IPS-NIHi7 (cell line): Measurements from ENCODE around the gene PON1.

Experiments used
- DNase-seq: peaks from one replicate; pipeline ENCODE4 v3.0.0; 2012; ENCODE audit warnings: mixed read lengths; ENCODE audit errors: extremely low spot score

The PON1 gene

GRCh38 chr7:95317966-95318365 lies 6.4 kb downstream of the PON1 start:
- DNase-seq, result no peak

GRCh38 chr7:95317546-95317945 lies 6.8 kb downstream of the PON1 start:
- no peak for DNase-seq

GRCh38 chr7:95316588-95316987 lies 7.7 kb downstream of the PON1 start:
- DNase-seq, result no peak

- no peak for DNase-seq
Observed at GRCh38 chr7:95312561-95312960, 11.8 kb downstream of the PON1 start.

GRCh38 chr7:95311389-95311788 lies 12.9 kb downstream of the PON1 start:
- DNase-seq, result no peak

GRCh38 chr7:95309951-95310350 lies 14.4 kb downstream of the PON1 start:
- no peak for DNase-seq

GRCh38 chr7:95304990-95305389 lies 19.3 kb downstream of the PON1 start:
- no peak for DNase-seq

GRCh38 chr7:95303013-95303905 lies 21.1 kb downstream of the PON1 start:
- DNase-seq, result no peak

- DNase-seq, result no peak
Observed at GRCh38 chr7:95298091-95298490, 26.2 kb downstream of the PON1 start.

GRCh38 chr7:95297041-95297440 lies 27.3 kb downstream of the PON1 start:
- no peak for DNase-seq

- DNase-seq, result no peak
Observed at GRCh38 chr7:95296456-95296855, 27.9 kb downstream of the PON1 start.

- DNase-seq, result no peak
Observed at GRCh38 chr7:95295397-95295796, 28.9 kb downstream of the PON1 start.

GRCh38 chr7:95290166-95290830 lies 34.0 kb downstream of the PON1 start:
- DNase-seq, result no peak

GRCh38 chr7:95286096-95286495 lies 38.2 kb downstream of the PON1 start:
- no peak for DNase-seq

GRCh38 chr7:95279417-95279816 lies 44.9 kb downstream of the PON1 start:
- DNase-seq, result no peak

GRCh38 chr7:95276114-95276513 lies 48.2 kb downstream of the PON1 start:
- DNase-seq, result no peak

- DNase-seq, result no peak
Observed at GRCh38 chr7:95269640-95270039, 54.7 kb downstream of the PON1 start.

GRCh38 chr7:95267754-95268153 lies 56.6 kb downstream of the PON1 start:
- no peak for DNase-seq

GRCh38 chr7:95265634-95266033 lies 58.7 kb downstream of the PON1 start:
- no peak for DNase-seq

GRCh38 chr7:95264363-95264891 lies 59.9 kb downstream of the PON1 start:
- no peak for DNase-seq

- no peak for DNase-seq
Observed at GRCh38 chr7:95263785-95264362, 60.5 kb downstream of the PON1 start.

- no peak for DNase-seq
Observed at GRCh38 chr7:95262875-95263274, 61.5 kb downstream of the PON1 start.
